Nucleus accumbens (tissue), 56 donors: ENCODE data around the gene ARF1.

Source experiments
- DNase-seq, 56 donors: peaks; one replicate each; lab custom pipeline; 2025; lab: John Stamatoyannopoulos, UW

Gene ARF1

DNA sequence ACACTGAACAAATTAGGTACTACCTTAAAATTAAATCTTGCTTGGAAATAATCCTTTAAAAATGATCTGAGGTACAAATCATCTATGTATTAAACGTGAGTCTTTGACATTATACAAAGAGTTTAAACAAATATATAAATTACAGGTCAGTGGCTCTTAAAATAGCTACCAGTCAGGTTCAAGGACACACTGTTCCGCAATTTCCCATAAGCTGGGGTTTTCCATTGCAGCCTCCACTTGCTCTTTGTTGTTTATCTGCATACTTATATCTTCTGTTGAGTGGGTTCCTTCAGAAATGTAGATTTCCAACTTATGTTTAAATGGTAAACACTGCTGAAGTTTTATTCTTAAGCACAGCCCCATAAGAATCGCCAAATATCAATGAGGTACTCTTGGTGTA is 32.3 kb downstream of the ARF1 start:
- DNase-seq = no peak

- no peak for DNase-seq
These were observed 34.8 kb downstream of the ARF1 start for GRCh38 chr1:228117335-228117734.

- DNase-seq = no peak
These were observed 35.5 kb downstream of the ARF1 start for GRCh38 chr1:228118040-228118439.

- no peak for DNase-seq
These were observed 37.8 kb downstream of the ARF1 start for GRCh38 chr1:228120351-228120750.

DNA sequence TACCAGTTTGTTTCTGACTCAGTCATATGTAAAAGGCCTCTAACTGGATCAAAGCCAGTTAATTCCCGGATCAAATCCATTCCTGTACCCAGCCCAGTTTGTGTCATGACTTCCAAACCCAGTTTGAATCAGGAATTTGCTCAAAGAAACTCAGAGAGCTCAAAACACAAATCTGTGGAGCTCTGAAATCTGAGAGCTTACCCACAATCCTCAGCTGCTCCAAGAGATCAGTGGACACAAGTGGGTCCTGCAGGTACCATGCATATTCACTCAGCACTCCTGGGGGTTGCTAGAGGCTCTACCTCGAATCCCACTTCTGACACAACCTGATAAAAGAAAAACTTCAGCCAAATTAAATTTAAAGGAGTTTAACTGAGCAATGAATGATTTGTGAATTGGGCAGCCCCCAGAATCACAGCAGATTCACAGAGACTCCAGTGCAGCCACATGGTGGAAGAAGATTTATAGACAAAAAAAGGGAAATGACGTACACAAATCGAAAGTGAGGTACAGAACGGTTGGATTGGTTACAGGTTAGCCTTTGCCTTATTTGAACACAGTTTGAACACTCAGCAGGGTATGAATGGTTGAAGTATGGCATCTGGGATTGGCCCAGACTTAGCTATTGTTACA is 38.5 kb downstream of the ARF1 start:
- DNase-seq = no peak

- DNase-seq = no peak
These were observed 40.5 kb downstream of the ARF1 start for GRCh38 chr1:228122921-228123441.

DNA sequence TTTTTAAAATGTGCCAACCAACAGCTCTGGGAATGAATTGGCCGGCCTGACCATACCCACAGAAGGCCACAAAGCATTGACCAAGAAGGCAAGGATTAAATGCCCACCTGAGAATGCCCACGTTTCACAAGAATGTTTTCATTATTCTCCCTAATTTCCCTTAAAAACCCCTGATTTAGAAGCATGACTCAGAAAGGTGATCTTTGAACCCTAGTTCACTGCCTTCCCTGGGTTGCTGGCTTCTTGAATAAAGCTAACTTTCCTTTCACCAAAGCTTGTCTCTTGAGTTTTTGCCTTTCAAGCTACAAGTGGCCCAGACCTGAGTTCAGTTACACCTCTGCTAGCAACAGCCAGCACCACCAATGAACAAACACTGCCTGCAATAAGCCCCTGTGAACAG is 41.0 kb downstream of the ARF1 start:
- DNase-seq = no peak

- no peak for DNase-seq
These were observed 42.7 kb downstream of the ARF1 start for GRCh38 chr1:228125185-228125584.

- DNase-seq = no peak
These were observed 49.3 kb downstream of the ARF1 start for GRCh38 chr1:228131766-228132165.

DNA sequence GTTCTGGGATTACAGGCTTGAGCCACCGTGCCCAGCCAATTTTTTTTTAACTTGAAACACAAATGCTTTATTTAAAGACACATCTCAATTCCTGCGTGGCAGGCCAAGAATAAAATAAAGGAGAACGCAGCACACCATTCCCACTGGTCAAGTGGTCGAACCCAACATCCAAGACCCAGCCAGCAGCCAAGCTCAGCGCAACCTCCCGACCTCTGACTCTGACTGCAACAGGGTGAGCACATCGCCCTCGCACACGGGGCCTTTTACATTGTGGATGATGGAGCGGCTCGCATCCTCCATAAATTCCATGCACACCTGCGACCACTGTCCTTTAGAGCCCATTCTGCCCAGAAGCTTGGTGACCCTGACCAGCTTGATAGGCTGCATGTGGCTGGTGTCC is 52.1 kb downstream of the ARF1 start:
- no peak for DNase-seq

DNA sequence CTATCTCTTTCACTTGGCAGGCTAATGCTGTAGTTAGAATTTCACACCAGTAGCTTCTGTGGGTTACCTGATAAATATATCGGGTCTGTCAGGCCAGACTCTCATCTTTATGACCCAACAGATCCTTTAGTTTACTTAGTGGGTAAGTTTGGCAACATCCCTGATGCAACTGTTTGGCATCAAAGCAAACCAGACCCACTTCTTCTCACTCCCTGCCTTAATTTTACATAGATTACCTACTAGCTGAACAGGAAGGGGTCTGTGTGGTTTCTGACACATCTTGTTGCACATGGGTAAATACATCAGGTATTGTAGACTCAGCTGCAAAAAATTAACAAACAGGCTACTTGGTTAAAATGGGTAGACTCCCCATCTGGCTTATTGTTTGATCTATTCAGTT is 54.4 kb downstream of the ARF1 start:
- no peak for DNase-seq

- no peak for DNase-seq
These were observed 57.0 kb downstream of the ARF1 start for GRCh38 chr1:228139406-228139930.

- DNase-seq = peak; percentile 68 to 100 (median 98)
These were observed 57.6 kb downstream of the ARF1 start, which contains the start of gene GUK1 for GRCh38 chr1:228139931-228140723. Gene GUK1 (plus strand): TSS chr1:228140279. CDS start chr1:228140303, 24 bp downstream.

DNA sequence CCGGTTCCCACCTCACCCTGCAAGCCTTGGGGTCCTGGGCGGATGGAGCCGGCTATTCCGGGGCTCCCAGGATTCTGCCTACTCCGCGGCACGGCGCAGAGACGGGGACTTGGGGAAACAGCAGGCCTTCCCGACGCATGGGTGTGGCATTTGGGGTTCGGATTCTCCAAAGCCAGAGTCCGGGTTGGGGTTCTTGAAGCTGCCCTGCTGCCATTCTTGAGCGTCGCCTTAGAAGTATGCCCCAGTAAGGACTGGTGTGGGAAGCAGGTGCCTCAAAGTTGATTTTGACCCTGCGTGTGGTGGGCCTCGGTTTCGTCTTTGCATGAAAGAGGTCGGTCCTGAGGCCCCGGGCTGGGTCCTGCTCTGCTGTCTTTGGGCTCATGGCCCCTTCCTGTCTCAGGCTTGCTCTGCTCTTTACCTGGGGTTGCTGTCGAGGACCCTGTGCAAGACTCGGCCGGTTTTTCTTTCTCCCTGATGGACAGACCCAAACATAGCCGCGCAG is 58.3 kb downstream of the ARF1 start:
- no peak for DNase-seq

GRCh38 chr1:228141226-228142044 is 58.9 kb downstream of the ARF1 start:
- DNase-seq = peak in 1 of 56 donors; percentile 30

DNA sequence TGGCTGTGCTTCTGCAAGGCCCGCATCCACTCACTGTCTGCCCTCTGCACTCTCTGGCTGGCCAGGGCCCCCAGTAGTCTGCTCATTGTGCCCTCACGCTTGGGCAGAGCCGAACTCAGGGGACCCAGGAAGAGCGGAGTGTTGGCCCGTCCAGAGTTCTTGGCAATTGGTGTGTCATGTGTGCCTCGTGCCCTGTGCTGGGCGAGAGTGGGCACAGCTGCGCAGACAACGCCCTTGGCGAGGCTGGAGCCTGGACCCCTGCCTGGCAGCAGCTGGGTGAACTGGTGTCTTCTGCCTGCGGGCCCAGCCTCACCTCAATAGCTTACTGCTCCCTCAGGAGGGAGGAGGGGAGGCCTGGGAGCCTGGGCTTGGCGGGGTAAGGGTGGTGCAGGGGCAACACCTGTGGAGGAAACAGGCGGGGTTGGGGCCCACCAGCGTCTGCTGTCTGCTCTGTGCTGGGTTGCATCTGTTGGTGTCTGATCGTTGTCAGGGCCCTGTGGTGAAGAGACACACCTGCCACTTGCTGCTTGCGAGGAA is 59.7 kb downstream of the ARF1 start:
- DNase-seq = no peak

DNA sequence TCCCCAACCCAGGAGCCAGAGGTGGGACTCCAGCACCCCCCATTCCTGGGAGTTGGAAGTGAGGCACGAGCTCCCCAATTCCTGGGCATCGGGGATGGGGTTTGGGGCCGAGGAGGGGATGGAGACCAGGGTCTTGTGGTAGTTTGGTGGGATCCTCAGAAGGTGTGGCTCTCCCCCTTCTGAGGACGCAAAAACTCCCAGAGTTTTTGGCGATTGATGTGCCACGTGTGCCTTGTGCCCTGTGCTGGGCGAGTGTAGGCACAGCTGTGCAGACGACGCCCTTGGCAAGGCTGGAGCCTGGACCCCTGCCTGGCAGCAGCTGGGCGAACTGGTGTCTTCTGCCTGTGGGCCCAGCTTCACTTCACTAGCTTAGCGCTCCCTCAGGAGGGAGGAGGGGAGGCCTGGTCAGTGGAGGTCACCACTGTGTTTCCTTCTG is 60.2 kb downstream of the ARF1 start:
- peak in 3 of 56 donors; percentile 26 to 40 (median 29) for DNase-seq

- DNase-seq = no peak
These were observed 61.1 kb downstream of the ARF1 start for GRCh38 chr1:228143480-228144192.

- no peak for DNase-seq
These were observed 61.9 kb downstream of the ARF1 start for GRCh38 chr1:228144193-228144992.
